ENCODE data around the gene TPCN1.

Gene TPCN1

DNA sequence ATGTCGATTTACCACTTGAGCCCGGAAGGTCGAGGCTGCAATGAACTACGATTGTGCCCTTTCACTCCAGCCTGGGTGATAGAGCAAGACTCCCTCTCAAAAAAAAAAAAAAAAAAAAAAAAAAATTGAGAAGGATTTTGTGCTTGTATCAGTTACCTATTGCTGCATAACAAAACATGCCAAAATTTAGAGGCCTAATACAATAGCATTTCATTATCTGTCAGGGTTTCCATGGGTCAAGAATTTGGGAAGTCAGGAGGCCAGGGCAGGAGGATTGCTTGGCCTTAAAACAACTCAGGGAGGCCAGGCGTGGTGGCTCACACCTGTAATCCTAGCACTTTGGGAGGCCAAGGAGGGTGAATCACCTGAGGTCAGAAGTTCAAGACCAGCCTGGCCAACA is 118.3 kb downstream of the TPCN1 start:
- no peak for DNase-seq (ENCODE audit: low read depth)

DNA sequence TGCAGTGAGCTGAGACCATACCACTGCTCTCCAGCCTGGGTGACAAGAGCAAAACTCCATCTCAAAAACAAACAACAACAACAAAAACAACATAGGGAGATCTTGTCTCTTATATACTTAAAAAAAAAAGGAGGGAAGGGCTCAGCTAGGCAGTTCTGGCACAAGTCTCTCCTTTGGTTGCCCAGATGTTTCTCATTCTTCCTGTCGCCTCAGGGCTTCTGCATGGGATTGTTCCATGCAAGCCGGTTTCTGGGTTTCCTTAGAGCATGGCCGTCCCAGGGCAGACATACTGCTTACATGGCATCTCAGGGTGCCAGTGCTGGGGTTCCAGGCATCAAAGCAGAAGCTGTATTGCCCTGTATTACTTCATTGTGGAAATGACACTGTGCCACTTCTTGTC is 118.8 kb downstream of the TPCN1 start:
- no peak for DNase-seq (ENCODE audit: low read depth)

DNA sequence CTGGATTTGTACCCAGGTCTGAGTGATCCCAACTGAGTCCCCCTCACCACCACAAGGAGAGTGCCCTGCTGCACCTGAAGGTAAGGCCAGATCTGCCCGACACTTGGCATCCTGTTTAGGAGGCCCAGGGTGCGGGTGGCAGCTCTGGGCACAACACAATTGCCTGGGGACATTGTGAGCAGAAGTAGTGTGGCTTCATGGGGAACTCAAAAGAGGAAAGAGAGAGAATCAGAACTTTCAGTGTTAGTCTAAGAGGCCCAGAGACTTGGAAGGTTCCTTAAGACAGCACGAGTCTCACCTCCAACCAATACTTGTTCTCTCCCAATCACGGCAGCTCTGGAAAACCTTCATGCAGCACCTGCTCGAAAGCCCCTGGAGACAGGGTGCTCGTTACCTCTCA is 120.3 kb downstream of the TPCN1 start:
- no peak for DNase-seq (ENCODE audit: low read depth)

DNA sequence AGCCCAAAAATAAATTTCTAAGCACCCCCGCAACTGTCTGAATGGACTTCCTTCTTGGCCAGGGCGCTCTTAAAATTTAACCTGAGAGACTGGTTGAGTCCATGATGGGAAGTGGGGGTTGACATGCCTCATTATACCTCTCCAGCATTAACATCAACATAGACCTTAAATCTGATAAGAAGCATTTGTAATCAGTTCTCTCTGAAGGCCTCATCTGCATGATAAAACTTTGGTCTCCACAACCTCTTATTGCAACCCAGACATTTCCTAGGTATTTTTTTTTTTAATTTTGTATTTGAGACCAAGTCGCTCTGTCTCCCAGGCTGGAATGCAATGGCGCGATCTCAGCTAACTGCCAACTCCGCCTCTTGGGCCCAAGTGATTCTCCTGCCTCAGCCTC is 124.1 kb downstream of the TPCN1 start:
- DNase-seq (ENCODE audit: low read depth): no peak

DNA sequence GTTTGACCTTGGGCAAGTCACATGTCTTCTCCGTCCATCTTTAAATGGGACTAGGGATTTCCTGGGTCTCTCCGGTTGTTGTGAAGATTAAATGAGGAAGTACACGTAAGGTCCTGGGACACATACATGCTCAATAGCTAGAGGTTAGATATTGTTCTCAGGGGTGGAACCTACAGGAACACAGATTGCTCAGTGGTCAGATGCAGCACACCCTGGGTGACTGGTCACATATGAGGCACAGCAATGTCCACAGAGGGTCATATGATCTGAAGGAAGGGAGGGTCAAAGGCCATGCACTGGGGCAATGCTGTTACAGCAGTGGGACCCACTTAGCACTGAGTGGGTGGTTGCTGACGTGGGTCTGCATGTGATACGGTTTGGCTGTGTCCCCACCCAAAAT is 125.1 kb downstream of the TPCN1 start:
- DNase-seq (ENCODE audit: low read depth): no peak

DNA sequence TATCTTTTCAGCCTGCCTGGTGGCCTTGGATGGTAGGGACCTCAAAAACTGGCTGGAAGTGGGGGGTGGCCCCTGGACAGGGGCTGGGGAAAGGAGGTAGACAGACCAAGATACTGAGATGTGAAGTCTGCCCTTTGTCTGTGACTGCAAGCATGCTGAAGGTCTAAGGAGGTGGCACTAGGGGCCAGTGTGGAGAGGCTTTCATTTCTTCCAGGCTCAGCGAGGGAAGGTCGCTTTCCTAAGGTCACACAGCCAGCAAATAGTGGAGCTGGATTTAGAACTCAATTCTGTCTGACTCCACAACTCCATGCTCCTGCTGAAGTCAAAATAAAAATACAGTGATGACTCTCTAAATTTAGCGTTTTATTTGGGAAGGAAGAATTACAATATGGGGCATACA is 125.8 kb downstream of the TPCN1 start:
- no peak for DNase-seq (ENCODE audit: low read depth)

DNA sequence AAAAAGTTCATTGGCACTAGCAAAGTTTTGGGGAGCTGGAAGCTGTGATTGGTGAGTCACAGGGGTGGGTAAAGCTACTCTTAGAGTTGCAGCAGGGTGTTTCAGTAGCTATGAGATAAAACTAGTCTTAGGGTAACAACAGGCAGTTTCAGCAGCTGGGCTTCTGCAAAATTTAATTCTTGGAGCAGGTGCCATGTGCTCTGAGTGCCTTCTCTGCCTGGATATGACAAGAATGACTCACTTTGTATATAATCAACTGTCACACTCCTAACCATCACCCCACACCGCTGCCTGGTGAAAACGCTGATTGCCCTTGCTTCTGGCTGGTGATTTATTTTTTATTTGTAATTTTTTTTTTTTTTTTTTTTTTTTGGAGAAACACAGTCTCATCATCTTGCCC is 126.6 kb downstream of the TPCN1 start:
- no peak for DNase-seq (ENCODE audit: low read depth)

Data from iris pigment epithelial cell (primary cell).